ENCODE data around the gene RHBG.

RHBG gene

DNA sequence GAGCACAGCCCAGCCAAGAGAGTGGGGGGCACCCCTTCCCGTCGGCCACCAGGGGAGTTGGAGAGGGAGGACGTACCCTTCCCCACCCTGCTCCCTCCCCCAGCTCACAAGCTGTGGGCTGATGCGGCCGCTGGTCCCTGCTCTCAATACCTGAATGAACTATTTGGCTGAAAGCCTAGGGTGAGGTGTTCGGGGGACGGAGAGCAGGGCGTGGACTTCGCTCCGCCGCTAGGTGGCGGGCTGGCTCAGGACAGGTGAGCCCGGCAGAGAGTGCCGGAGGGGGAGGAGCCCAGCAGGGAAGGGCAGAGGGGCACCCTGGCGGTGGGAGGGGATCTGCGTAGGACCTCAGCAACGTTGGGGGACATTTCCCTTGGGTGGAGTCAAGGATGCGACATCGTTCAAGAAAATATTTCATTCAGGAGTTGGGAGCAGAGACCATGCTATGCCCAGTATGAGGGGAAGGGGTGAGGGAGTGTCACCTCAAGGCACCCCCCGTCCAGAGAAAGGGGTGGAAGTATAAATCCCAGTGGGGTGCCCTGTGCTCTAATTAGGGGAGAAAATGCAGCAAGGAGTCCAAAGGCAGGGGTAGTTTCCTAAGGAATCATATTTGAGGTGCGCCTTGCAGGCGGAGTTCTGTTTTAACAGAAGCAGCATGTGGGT lies 12.0 kb upstream of the RHBG start:
- TF ChIP-seq, protein P1, sequence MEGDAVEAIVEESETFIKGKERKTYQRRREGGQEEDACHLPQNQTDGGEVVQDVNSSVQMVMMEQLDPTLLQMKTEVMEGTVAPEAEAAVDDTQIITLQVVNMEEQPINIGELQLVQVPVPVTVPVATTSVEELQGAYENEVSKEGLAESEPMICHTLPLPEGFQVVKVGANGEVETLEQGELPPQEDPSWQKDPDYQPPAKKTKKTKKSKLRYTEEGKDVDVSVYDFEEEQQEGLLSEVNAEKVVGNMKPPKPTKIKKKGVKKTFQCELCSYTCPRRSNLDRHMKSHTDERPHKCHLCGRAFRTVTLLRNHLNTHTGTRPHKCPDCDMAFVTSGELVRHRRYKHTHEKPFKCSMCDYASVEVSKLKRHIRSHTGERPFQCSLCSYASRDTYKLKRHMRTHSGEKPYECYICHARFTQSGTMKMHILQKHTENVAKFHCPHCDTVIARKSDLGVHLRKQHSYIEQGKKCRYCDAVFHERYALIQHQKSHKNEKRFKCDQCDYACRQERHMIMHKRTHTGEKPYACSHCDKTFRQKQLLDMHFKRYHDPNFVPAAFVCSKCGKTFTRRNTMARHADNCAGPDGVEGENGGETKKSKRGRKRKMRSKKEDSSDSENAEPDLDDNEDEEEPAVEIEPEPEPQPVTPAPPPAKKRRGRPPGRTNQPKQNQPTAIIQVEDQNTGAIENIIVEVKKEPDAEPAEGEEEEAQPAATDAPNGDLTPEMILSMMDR (IDR thresholded peaks at IDR 0.05) = peak; percentile 100
- no peak for TF ChIP-seq ZFX (IDR thresholded peaks at IDR 0.05; ENCODE audit: borderline replicate concordance)
- no peak overlapping the region for H3K27ac ChIP-seq

GRCh38 chr1:156357977-156358376 lies 11.0 kb upstream of the RHBG start:
- no peak overlapping the region for H3K27ac ChIP-seq
- TF ChIP-seq, protein P1 (IDR thresholded peaks at IDR 0.05) = no peak
- TF ChIP-seq ZFX (IDR thresholded peaks at IDR 0.05; ENCODE audit: borderline replicate concordance) = no peak

GRCh38 chr1:156358641-156359040 lies 10.4 kb upstream of the RHBG start:
- TF ChIP-seq ZFX (IDR thresholded peaks at IDR 0.05; ENCODE audit: borderline replicate concordance) = no peak
- TF ChIP-seq, protein P1 (IDR thresholded peaks at IDR 0.05) = no peak
- no peak overlapping the region for H3K27ac ChIP-seq

- H3K27ac ChIP-seq = no peak overlapping the region
- TF ChIP-seq ZFX (IDR thresholded peaks at IDR 0.05; ENCODE audit: borderline replicate concordance) = no peak
- TF ChIP-seq, protein P1 (IDR thresholded peaks at IDR 0.05) = no peak
Observed at GRCh38 chr1:156359249-156359648, 9.8 kb upstream of the RHBG start.

DNA sequence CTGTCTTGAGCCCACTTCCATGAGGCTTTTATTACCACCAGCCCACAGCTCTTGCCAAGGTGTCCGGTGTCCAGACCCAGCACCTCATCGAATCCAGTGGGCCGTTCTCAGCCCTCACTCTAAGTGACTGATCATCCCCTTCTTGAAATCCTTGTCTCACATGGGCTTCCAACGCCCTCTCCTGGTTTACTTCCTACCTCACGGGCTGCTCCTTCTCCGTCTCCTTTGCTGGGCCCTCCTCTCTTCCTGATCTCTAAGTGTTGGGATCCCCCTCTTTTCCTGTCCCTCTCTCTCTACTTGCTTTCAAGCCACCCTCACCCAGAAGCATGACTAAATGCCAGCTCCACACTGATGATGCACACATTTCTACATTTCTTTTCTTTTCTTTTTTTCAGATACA lies 9.0 kb upstream of the RHBG start:
- no peak overlapping the region for H3K27ac ChIP-seq
- TF ChIP-seq, protein P1 (IDR thresholded peaks at IDR 0.05) = peak; percentile 22; the same call in 1 of the 2 replicates
- TF ChIP-seq ZFX (IDR thresholded peaks at IDR 0.05; ENCODE audit: borderline replicate concordance) = no peak

DNA sequence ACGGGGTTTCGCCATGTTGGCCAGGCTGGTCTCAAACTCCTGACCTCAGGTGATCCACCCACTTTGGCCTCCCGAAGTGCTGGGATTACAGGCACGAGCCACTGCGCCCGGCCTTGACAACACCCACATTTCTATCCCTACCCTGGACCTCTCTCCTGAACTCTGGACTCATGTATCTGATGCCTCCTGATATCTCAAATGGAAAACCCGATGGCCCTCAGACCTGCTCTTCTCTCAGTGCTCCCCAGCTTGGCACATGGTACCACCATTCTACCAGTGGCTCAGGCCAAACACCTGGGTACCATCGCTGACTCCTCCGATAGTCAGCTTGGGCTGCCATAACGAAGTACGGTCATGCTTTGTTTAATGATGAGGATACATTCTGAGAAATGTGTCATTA lies 8.5 kb upstream of the RHBG start:
- no peak overlapping the region for H3K27ac ChIP-seq
- TF ChIP-seq, protein P1 (IDR thresholded peaks at IDR 0.05) = no peak
- TF ChIP-seq ZFX (IDR thresholded peaks at IDR 0.05; ENCODE audit: borderline replicate concordance) = no peak

- no peak overlapping the region for H3K27ac ChIP-seq
- TF ChIP-seq ZFX (IDR thresholded peaks at IDR 0.05; ENCODE audit: borderline replicate concordance) = no peak
- TF ChIP-seq, protein P1 (IDR thresholded peaks at IDR 0.05) = no peak
Observed at GRCh38 chr1:156365754-156366153, 3.3 kb upstream of the RHBG start.

Measured in 22Rv1 (cell line).